MV-4-11 (cell line): Measurements from ENCODE around the gene GTPBP6.
"Not testable (repeated sequence)": the region's sequence is repeated elsewhere in the genome, so short reads cannot be mapped to it uniquely, and the experiment has no call there.

Experiments used
- DNase-seq: peaks from one replicate; lab custom pipeline; 2025; lab: John Stamatoyannopoulos, UW

The GTPBP6 gene

GRCh38 chrX:334971-335757 lies 16.6 kb upstream of the GTPBP6 start:
- no peak for DNase-seq

- no peak for DNase-seq
Measured at GRCh38 chrX:334331-334891, 15.8 kb upstream of the GTPBP6 start.

GRCh38 chrX:333611-334311 lies 15.2 kb upstream of the GTPBP6 start:
- no peak for DNase-seq

- no peak for DNase-seq
Measured at GRCh38 chrX:332916-333610, 14.5 kb upstream of the GTPBP6 start.

DNA sequence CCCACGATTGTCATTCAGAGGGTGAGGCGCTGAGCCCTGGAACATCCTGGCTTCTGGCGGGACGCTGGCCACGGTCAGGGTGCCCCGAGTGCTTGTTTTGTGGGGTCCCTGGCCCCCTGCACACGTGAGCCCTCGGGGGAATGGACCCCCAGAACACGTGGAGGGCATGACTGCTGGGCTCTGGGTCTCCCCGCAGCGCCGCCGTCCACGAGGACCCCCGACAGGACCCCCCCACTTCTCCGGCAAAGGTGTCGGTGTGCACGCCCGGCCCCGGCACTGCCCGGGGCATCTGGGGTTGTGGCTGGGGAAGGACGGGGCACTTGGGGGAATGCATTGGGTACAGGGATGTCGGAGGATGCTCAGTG lies 13.9 kb upstream of the GTPBP6 start:
- DNase-seq = no peak

DNA sequence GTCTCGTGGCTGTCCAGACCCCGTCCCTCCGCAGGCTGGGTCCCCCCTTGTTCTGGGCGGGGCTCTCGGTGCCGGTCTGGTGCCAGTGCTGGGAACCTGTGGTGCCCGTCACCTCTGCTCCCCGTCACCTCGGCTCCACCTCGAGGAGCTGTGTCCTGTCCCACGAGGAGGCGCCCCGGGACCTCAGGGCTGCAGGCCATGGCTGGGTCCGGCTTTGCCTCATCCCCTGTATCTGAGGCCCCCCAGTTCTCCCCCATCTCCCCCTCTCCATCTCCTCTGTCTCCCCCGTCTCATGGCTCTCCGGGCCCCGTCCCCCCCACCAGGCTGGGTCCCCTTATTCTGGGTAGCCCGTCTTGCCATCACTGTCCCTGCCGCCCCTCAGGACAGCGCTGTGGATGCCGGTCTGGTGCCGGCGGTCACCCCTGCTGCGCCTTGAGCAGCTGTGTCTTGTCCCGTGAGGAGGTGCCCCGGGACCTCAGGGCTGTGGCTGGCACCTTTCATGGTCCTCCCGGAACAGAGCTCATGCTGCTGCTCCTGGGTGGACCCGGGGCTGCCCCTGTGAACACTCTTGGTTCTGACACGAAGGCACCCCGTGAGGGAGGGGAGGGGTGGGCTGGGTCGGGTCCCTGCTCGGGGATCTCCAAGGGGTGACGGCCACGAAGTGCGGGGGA lies 13.4 kb upstream of the GTPBP6 start:
- no peak for DNase-seq

- no peak for DNase-seq
Measured at GRCh38 chrX:331151-331824, 12.7 kb upstream of the GTPBP6 start.

- no peak for DNase-seq
Measured at GRCh38 chrX:330726-331150, 12.1 kb upstream of the GTPBP6 start.

DNA sequence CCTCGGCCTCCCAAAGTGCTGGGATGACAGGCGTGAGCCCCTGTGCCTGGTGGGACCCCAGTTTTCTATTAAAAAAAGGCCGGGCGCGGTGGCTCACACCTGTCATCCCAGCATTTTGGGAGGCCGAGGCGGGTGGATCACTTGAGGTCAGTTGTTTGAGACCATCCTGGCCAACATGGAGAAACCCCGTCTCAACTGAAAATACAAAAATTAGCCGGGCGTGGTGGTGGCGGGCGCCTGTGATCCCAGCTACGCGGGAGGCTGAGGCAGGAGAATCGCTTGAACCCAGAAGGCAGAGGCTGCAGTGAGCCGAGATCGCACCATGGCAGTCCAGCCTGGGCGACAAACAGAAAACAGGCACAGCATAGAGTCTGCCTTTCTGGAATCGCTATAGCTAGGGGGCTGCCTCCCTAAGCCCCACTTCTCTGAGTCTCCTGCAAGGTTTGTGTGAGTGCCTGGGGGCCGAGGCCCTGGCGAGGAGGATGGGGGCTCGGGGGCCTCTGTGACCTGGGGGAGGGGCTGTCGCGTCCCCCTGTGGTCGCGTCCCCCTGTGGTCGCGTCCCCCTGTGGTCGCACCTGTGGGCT lies 11.6 kb upstream of the GTPBP6 start:
- DNase-seq = not testable (repeated sequence)

DNA sequence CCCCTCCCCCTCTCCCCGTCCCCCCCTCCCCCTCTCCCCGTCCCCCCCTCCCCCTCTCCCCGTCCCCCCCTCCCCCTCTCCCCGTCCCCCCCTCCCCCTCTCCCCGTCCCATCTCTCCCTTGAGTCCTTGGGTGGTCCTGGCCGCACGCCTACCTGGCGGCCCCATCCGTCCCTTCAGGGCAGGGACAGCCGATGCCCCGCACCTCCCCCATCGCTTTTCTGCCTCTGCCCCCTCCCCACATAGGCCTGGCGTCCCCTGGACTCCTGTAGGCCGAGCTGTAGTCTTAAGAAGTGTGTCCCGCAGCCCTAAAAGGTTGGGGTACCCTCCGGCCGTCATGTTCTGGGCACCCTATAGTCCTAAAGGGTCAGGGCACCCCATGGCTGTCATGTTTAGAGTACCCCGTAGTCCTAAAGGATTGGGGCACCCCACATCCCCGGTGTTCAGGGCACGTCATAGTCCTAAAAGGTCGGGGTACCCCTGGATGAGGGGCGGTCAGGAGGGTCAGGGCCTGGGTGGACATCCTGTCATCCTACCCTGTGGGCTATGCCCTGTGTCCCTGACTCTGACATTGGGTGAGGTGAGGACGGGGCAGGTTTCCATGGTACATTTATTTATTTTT lies 10.8 kb upstream of the GTPBP6 start:
- no peak for DNase-seq

- no peak for DNase-seq
Measured at GRCh38 chrX:327660-328126, 9.1 kb upstream of the GTPBP6 start.

- not testable (repeated sequence) for DNase-seq
Measured at GRCh38 chrX:324664-325063, 6.1 kb upstream of the GTPBP6 start.

- DNase-seq = no peak
Measured at GRCh38 chrX:323721-324628, 5.4 kb upstream of the GTPBP6 start.

DNA sequence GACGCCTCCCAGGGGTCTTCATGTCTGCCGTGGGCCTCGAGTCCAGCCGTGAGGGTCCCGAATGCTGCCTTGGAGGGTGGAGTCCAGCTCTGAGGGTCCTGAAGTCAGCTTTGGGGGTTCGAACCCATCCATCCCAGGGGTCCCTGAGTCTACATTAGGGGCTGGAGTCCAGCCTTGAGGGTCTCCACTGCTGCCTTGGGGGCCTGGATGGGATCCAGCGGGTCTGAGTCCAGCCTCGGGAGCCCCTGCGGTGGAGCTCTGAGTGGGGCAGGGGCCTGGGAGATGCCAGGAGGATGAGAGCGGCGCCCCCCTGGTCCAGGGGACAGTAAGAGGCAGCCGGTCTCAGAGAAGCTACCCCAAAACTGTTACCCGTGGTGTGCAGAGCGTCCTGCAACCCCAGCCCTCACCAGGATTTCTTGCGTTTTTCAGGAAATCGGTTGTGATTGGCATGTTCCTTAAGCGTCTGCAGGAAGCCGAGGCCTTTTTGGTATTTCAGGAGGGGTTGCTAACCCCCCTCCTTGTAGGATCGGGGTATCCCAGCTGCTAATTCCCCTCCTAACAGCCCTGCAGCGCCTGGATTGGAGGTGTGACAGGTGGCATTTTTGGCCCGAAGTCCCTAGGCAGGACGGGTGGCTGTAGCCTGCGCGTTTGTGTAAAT lies 1.7 kb upstream of the GTPBP6 start:
- no peak for DNase-seq

DNA sequence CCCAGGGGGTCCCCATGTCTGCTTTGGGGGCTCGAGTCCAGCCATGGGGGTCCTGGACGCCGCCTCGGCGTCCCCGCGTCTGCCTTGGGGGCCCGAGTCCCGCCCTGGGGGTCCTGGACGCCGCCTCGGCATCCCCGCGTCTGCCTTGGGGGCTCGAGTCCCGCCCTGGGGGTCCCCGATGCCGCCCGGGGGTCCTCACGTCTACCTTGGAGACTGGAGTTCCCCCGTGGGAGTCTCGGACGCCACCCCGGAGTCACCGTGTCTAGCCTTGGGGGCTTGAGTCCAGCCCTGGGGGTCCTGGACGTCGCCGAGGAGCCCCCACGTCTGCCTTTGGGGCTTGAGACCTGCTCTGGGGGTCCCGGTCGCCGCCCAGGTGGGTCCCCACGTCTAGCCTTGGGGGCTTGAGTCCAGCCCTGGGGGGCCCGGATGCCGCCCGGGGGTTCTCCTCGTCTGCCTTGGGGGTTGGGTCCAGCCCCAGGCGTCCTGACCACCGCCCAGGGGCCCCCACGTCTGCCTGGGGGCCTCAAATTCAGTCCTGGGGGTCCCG lies 1.1 kb upstream of the GTPBP6 start:
- no peak for DNase-seq

- DNase-seq = no peak
Measured at GRCh38 chrX:318068-318738, 393 bp downstream of the GTPBP6 start.

- DNase-seq = no peak
Measured at GRCh38 chrX:317424-318067, 1.1 kb downstream of the GTPBP6 start.
